ENCODE results near the gene ACTL6B. TPM values are rescaled to one million over a fixed set of nuclear protein-coding genes. Genes with fewer than 3 reads are reported as not detected.
A peak's percentile ranks its signal among the peaks of the same experiment; 100 is the strongest.
"Not testable (repeated sequence)": the region's sequence is repeated elsewhere in the genome, so short reads cannot be mapped to it uniquely, and the experiment has no call there.

The ACTL6B gene
- total RNA-seq, 1 donor = not detected

- Histone ChIP-seq H3K4me1 (ENCODE audit: insufficient read depth, low read length) (peaks cover 48% of the 10 kb centered on the region), H3K4me3 (ENCODE audit: low read length) (no peak overlapping the region), H3K9me3 (ENCODE audit: low read depth, low read length) (no peaks in the 10 kb centered on the region), H3K27me3 (ENCODE audit: insufficient read depth, low read length) (no peaks in the 10 kb centered on the region)
These were observed 22.2 kb upstream of the ACTL6B start for GRCh38 chr7:100678291-100678984.

GRCh38 chr7:100677308-100678267, 21.3 kb upstream of the ACTL6B start:
- no peaks in the 10 kb centered on the region for H3K27me3 ChIP-seq (ENCODE audit: insufficient read depth, low read length)
- peaks cover 55% of the 10 kb centered on the region for H3K4me1 ChIP-seq (ENCODE audit: insufficient read depth, low read length)
- H3K4me3 ChIP-seq (ENCODE audit: low read length) = no peak overlapping the region
- no peaks in the 10 kb centered on the region for H3K9me3 ChIP-seq (ENCODE audit: low read depth, low read length)

GRCh38 chr7:100676501-100677306, 20.5 kb upstream of the ACTL6B start:
- Histone ChIP-seq H3K4me3 (ENCODE audit: low read length) (no peak overlapping the region), H3K4me1 (ENCODE audit: insufficient read depth, low read length) (peaks cover 55% of the 10 kb centered on the region), H3K9me3 (ENCODE audit: low read depth, low read length) (no peaks in the 10 kb centered on the region), H3K27me3 (ENCODE audit: insufficient read depth, low read length) (no peaks in the 10 kb centered on the region)

GRCh38 chr7:100675581-100676350, 19.5 kb upstream of the ACTL6B start:
- Histone ChIP-seq H3K9me3 (ENCODE audit: low read depth, low read length) (no peaks in the 10 kb centered on the region), H3K4me3 (ENCODE audit: low read length) (peak overlapping the region; percentile 95), H3K27me3 (ENCODE audit: insufficient read depth, low read length) (no peaks in the 10 kb centered on the region), H3K4me1 (ENCODE audit: insufficient read depth, low read length) (peaks cover 52% of the 10 kb centered on the region)

- Histone ChIP-seq H3K4me1 (ENCODE audit: insufficient read depth, low read length) (peaks cover 45% of the 10 kb centered on the region), H3K27me3 (ENCODE audit: insufficient read depth, low read length) (no peaks in the 10 kb centered on the region), H3K9me3 (ENCODE audit: low read depth, low read length) (no peaks in the 10 kb centered on the region), H3K4me3 (ENCODE audit: low read length) (peak overlapping the region; percentile 95)
These were observed 18.8 kb upstream of the ACTL6B start for GRCh38 chr7:100675105-100675451.

- Histone ChIP-seq H3K4me3 (ENCODE audit: low read length) (peak overlapping the region; percentile 95), H3K9me3 (ENCODE audit: low read depth, low read length) (no peaks in the 10 kb centered on the region), H3K27me3 (ENCODE audit: insufficient read depth, low read length) (no peaks in the 10 kb centered on the region), H3K4me1 (ENCODE audit: insufficient read depth, low read length) (peaks cover 40% of the 10 kb centered on the region)
These were observed 18.3 kb upstream of the ACTL6B start for GRCh38 chr7:100674411-100675104.

GRCh38 chr7:100673942-100674410, 17.7 kb upstream of the ACTL6B start:
- Histone ChIP-seq H3K9me3 (ENCODE audit: low read depth, low read length) (no peaks in the 10 kb centered on the region), H3K27me3 (ENCODE audit: insufficient read depth, low read length) (no peaks in the 10 kb centered on the region), H3K4me1 (ENCODE audit: insufficient read depth, low read length) (peaks cover 34% of the 10 kb centered on the region), H3K4me3 (ENCODE audit: low read length) (peak overlapping the region; percentile 95)

- Histone ChIP-seq H3K4me3 (ENCODE audit: low read length) (peak within 1 kb of the TSS; percentile 95), H3K27me3 (ENCODE audit: insufficient read depth, low read length) (no peaks in the 10 kb centered on the region), H3K4me1 (ENCODE audit: insufficient read depth, low read length) (peaks cover 29% of the 10 kb centered on the region), H3K9me3 (ENCODE audit: low read depth, low read length) (no peaks in the 10 kb centered on the region)
These were observed 17.2 kb upstream of the ACTL6B start, which contains the start of gene GNB2 for GRCh38 chr7:100673302-100673941. GNB2 (plus strand) TSS chr7:100673740; CDS start chr7:100676266, 2,526 bp downstream.

- Histone ChIP-seq H3K4me3 (ENCODE audit: low read length) (no peak overlapping the region), H3K4me1 (ENCODE audit: insufficient read depth, low read length) (peaks cover 11% of the 10 kb centered on the region), H3K27me3 (ENCODE audit: insufficient read depth, low read length) (no peaks in the 10 kb centered on the region), H3K9me3 (ENCODE audit: low read depth, low read length) (no peaks in the 10 kb centered on the region)
These were observed 15.4 kb upstream of the ACTL6B start for GRCh38 chr7:100671353-100672327.

- H3K4me1 ChIP-seq (ENCODE audit: insufficient read depth, low read length) = peaks cover 7% of the 10 kb centered on the region
- H3K4me3 ChIP-seq (ENCODE audit: low read length) = no peak overlapping the region
- no peaks in the 10 kb centered on the region for H3K27me3 ChIP-seq (ENCODE audit: insufficient read depth, low read length)
- no peaks in the 10 kb centered on the region for H3K9me3 ChIP-seq (ENCODE audit: low read depth, low read length)
These were observed 13.8 kb upstream of the ACTL6B start for GRCh38 chr7:100670074-100670473.

- not testable (repeated sequence) for H3K27me3 ChIP-seq (ENCODE audit: insufficient read depth, low read length); H3K4me3 ChIP-seq (ENCODE audit: low read length); H3K9me3 ChIP-seq (ENCODE audit: low read depth, low read length); H3K4me1 ChIP-seq (ENCODE audit: insufficient read depth, low read length)
These were observed 12.9 kb upstream of the ACTL6B start for GRCh38 chr7:100669106-100669505.

GRCh38 chr7:100668069-100668449, 11.8 kb upstream of the ACTL6B start:
- Histone ChIP-seq H3K4me3 (ENCODE audit: low read length) (no peak overlapping the region), H3K27me3 (ENCODE audit: insufficient read depth, low read length) (no peaks in the 10 kb centered on the region), H3K4me1 (ENCODE audit: insufficient read depth, low read length) (peaks cover 5% of the 10 kb centered on the region), H3K9me3 (ENCODE audit: low read depth, low read length) (no peaks in the 10 kb centered on the region)

Data from mononuclear cell (primary cell).